HFFc6 (cell line): ENCODE results near the gene MPPED1. TPM values are rescaled to one million over a fixed set of nuclear protein-coding genes. Genes with fewer than 3 reads are reported as not detected.

Source experiments
- DNase-seq: peaks from one replicate; pipeline ENCODE4 v3.0.0-alpha.2; 2018
- H3K27ac Mint-ChIP-seq: 2 replicates; pipeline ENCODE4 v1.8.0; 2020; ENCODE audit warnings: mild to moderate bottlenecking, mixed read lengths
- H3K27me3 Mint-ChIP-seq: 2 replicates; pipeline ENCODE4 v1.8.0; 2021; ENCODE audit warnings: mild to moderate bottlenecking, moderate library complexity, mixed read lengths; ENCODE audit not compliant: insufficient read depth
- H3K36me3 Mint-ChIP-seq: 2 replicates; pipeline ENCODE4 v1.8.0; 2021; ENCODE audit warnings: low read depth, mixed read lengths
- H3K4me1 Mint-ChIP-seq: 2 replicates; pipeline ENCODE4 v1.8.0; 2020; ENCODE audit warnings: low read depth, mixed read lengths
- H3K4me3 Mint-ChIP-seq: 2 replicates; pipeline ENCODE4 v1.8.0; 2020; ENCODE audit warnings: mild to moderate bottlenecking, moderate library complexity, mixed read lengths
- H3K9me3 Mint-ChIP-seq: 2 replicates; pipeline ENCODE4 v1.8.0; 2020; ENCODE audit warnings: mild to moderate bottlenecking, mixed read lengths
- total RNA-seq, 6 experiments: library from RNA; stranded (reverse); fragmentation: NEBNext Ultra II Directional; extraction: Animal tissue kit (Norgen Biotek cat#: 25700); gene quantifications; 2 replicates in 1 of 6; 3 replicates in 5 of 6; pipeline ENCODE4 v1.2.3, GENCODE V29; 2021
- TF ChIP-seq, protein P1 (sequence below): fragments of 200-600 bp; sonication (generic); IDR thresholded peaks from 2 replicates; pipeline ENCODE4 v1.5.0; 2021; ENCODE audit warnings: antibody characterized with exemption, mild to moderate bottlenecking

Gene MPPED1
- total RNA-seq, 6 experiments from 2014 or later = not detected

DNA sequence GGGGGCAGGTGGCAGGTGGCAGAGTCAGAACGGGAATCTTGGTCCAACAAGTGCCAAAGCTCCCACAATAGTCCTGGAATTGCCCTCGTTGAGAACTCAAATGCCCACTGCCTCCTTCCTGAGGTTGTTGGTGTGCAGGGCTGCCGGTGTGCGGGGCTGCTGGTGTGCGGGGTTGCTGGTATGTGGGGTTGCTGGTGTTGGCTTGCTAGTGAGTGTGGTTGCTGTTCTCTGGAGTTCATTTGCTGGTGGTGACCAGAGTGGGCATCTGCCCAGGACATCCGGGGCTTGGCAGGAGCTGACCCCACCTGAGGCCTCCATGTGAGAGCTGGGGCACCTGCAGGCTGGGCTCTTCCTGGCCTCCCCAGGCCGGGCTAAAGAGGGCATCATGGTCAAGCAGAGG, 14.0 kb upstream of the MPPED1 start:
- no peaks in the 10 kb centered on the region for H3K4me1 Mint-ChIP-seq
- no peak for DNase-seq
- H3K27ac Mint-ChIP-seq = no peak overlapping the region
- peaks cover 7% of the 10 kb centered on the region; the same call in 1 of the 2 replicates for H3K9me3 Mint-ChIP-seq
- no peak overlapping the region for H3K4me3 Mint-ChIP-seq
- TF ChIP-seq, protein P1, sequence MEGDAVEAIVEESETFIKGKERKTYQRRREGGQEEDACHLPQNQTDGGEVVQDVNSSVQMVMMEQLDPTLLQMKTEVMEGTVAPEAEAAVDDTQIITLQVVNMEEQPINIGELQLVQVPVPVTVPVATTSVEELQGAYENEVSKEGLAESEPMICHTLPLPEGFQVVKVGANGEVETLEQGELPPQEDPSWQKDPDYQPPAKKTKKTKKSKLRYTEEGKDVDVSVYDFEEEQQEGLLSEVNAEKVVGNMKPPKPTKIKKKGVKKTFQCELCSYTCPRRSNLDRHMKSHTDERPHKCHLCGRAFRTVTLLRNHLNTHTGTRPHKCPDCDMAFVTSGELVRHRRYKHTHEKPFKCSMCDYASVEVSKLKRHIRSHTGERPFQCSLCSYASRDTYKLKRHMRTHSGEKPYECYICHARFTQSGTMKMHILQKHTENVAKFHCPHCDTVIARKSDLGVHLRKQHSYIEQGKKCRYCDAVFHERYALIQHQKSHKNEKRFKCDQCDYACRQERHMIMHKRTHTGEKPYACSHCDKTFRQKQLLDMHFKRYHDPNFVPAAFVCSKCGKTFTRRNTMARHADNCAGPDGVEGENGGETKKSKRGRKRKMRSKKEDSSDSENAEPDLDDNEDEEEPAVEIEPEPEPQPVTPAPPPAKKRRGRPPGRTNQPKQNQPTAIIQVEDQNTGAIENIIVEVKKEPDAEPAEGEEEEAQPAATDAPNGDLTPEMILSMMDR = no peak
- H3K36me3 Mint-ChIP-seq = no peaks in the 10 kb centered on the region
- H3K27me3 Mint-ChIP-seq = peaks cover 31% of the 10 kb centered on the region

DNA sequence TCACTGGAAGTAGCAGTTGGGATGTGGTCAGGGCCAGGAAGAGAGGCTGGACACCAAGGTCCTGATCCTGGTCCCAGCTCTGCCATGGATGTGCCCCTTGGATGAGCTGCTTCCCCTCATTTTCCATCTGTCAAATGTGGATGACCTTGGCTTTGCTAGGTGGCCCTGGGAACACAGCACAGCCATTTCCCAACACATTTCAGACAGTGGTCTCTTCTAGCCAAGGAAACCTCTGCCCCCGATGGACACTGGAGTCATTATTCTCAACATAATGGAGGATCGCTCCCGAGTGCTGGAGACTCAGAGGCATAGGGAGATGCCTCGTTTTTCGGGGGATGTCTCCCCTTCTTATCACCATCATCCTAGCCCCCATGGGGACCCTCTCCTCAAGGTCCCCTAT, 13.6 kb upstream of the MPPED1 start:
- H3K4me3 Mint-ChIP-seq = no peak overlapping the region
- TF ChIP-seq, protein P1 = no peak
- H3K4me1 Mint-ChIP-seq = no peaks in the 10 kb centered on the region
- H3K27me3 Mint-ChIP-seq = peaks cover 31% of the 10 kb centered on the region
- no peak overlapping the region for H3K27ac Mint-ChIP-seq
- H3K9me3 Mint-ChIP-seq = peaks cover 7% of the 10 kb centered on the region; the same call in 1 of the 2 replicates
- H3K36me3 Mint-ChIP-seq = no peaks in the 10 kb centered on the region
- no peak for DNase-seq

DNA sequence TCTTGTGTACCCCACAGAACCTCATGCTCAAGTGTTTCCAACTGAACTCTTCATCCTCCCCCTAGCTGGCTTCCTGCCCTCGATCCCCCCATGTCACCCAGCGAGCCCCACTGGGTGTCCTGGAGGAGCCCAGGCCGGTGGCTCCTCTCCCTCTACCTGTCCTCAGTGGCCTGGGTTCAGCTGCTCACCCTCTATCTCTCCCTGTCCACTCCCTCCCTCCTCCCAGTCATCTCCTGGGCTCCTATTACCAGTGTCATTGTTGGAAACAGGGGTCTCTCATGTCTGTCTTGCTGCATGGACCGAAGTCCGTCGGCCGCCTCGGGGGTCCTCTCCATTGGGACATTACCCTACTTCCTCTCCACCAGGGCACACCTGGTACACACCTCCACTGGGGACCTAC, 12.9 kb upstream of the MPPED1 start:
- TF ChIP-seq, protein P1 = no peak
- Mint-ChIP-seq H3K27ac (no peak overlapping the region), H3K9me3 (peaks cover 7% of the 10 kb centered on the region; the same call in 1 of the 2 replicates), H3K4me3 (no peak overlapping the region), H3K27me3 (peaks cover 29% of the 10 kb centered on the region), H3K36me3 (no peaks in the 10 kb centered on the region), H3K4me1 (no peaks in the 10 kb centered on the region)
- DNase-seq = no peak

DNA sequence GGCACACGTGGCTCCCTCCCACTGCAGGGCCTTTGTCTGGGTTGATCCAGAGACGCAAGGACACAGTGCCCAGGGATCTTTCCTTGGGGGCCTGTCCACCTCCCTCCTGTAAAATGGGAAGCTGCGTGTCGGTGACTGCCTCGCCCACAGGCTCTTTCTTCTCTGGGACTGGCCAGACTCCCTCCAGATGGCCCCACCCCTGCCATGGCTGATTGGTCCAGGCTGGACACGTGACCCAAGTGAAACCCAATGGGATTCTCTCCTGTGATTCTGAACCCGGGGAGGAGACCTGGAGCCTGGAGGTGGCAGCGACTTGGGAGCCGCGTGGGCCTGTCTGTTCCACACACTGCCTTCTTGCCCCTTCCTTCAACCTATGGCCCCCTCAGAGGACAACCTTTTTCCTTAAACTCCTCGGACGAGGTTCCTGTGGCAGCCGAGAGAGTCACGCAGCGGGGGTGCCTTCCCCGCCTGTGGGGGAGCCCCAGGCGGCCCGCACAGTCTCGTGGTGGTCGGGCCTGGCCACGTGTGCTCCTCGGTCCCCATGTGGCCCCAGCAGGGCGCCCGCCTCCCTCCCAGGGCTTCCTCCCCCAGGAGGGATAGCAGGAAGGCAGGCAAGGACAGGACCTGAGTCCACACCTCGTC, 12.4 kb upstream of the MPPED1 start:
- TF ChIP-seq, protein P1 = no peak

DNA sequence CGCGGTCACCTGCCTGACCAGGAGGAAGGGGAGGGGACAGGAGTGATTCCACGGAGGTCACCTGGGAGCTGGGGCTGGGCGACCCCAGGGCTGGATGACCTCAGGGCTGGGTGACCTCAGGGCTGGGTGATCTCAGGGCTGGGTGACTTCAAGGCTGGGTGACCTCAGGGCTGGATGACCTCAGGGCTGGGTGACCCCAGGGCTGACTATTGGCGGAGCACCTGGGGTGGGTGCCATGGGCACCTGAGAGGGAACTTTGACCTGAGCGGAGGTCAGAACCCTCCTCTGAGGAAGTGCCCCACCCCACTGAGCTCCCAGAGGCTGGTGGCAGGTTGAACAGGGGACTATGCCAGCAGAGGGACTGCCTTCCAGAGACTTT, 11.8 kb upstream of the MPPED1 start:
- DNase-seq = no peak
- no peak overlapping the region for H3K27ac Mint-ChIP-seq
- no peaks in the 10 kb centered on the region for H3K4me1 Mint-ChIP-seq
- H3K4me3 Mint-ChIP-seq = no peak overlapping the region
- TF ChIP-seq, protein P1 = no peak
- peaks cover 7% of the 10 kb centered on the region; the same call in 1 of the 2 replicates for H3K9me3 Mint-ChIP-seq
- peaks cover 22% of the 10 kb centered on the region for H3K27me3 Mint-ChIP-seq
- H3K36me3 Mint-ChIP-seq = no peaks in the 10 kb centered on the region

More for the DNA sequence above, 12.4 kb upstream of the MPPED1 start:
- Mint-ChIP-seq H3K4me1 (no peaks in the 10 kb centered on the region), H3K36me3 (no peaks in the 10 kb centered on the region), H3K27me3 (peaks cover 24% of the 10 kb centered on the region), H3K27ac (no peak overlapping the region), H3K4me3 (no peak overlapping the region), H3K9me3 (peaks cover 7% of the 10 kb centered on the region; the same call in 1 of the 2 replicates)
- no peak for DNase-seq
